HCT116 (cell line): ENCODE results near the gene EHF.

ENCODE experiments used
- CTCF ChIP-seq, 3 experiments: fragments of 200-600 bp in 1 of 3; sonication (generic) in 1 of 3; IDR thresholded peaks in 2 of 3; conservative IDR thresholded peaks in 1 of 3; 2 replicates each; pipeline ENCODE4 v1.5.1; 2012 to 2017; ENCODE audit warnings: low read depth in 2 of 3, low read length in 2 of 3, antibody characterized with exemption in 1 of 3, borderline replicate concordance in 1 of 3, control low read depth in 1 of 3, mild to moderate bottlenecking in 1 of 3, mixed read lengths in 1 of 3, mixed run types in 1 of 3, moderate library complexity in 1 of 3; ENCODE audit not compliant: insufficient read depth in 1 of 3
- ELF1 ChIP-seq: IDR thresholded peaks from 2 replicates; pipeline ENCODE4 v1.6.1; 2012; ENCODE audit warnings: low read depth, borderline replicate concordance
- EZH2 ChIP-seq: fragments of 200-600 bp; sonication (generic); IDR thresholded peaks from 2 replicates; pipeline ENCODE4 v1.6.1; 2017; ENCODE audit warnings: antibody characterized with exemption, mixed run types
- FOSL1 ChIP-seq: IDR thresholded peaks from 2 replicates; pipeline ENCODE4 v1.6.1; 2012; ENCODE audit warnings: low read depth
- SRF ChIP-seq: IDR thresholded peaks from 2 replicates; pipeline ENCODE4 v1.6.1; 2012; ENCODE audit warnings: low read depth
- ZBTB33 ChIP-seq: IDR thresholded peaks from 2 replicates; pipeline ENCODE4 v1.6.1; 2011; ENCODE audit warnings: mild to moderate bottlenecking, low read length, moderate library complexity; ENCODE audit not compliant: insufficient replicate concordance; ENCODE audit errors: extremely low read depth

GRCh38 chr11:34616830-34617504 is 3.9 kb upstream of the EHF start:
- TF ChIP-seq CTCF (IDR thresholded peaks at IDR 0.05 in 2 of 3, conservative IDR thresholded peaks at IDR 0.05 in 1 of 3; ENCODE audit: borderline replicate concordance in 1 of 3, insufficient read depth in 1 of 3, low read depth in 2 of 3, low read length in 2 of 3) (no peak), ZBTB33 (no peak), FOSL1 (no peak), SRF (no peak), ELF1 (no peak), EZH2 (no peak)
